IMR-90 (cell line): ENCODE results near the gene KCNQ5. TPM values are rescaled to one million over a fixed set of nuclear protein-coding genes. Genes with fewer than 3 reads are reported as not detected.
A peak's percentile ranks its signal among the peaks of the same experiment; 100 is the strongest.

Source experiments
- ATAC-seq: fragments of 200-7000 bp; cut with Tn5 transposase; 2 replicates; pipeline ENCODE4 v1.9.1; 2020; ENCODE audit warnings: low read depth, mild to moderate bottlenecking, moderate library complexity
- BruUV-seq: library from RNA; stranded (reverse); fragments of 400-500 nt; replicated peaks from 2 replicates; lab custom pipeline; 2021; lab: Mats Ljungman, UMichigan
- CTCF ChIA-PET: fragments of 300-600 bp; formaldehyde crosslinking; extraction: SDS; loops from one replicate; lab custom pipeline; 2021; ENCODE audit warnings: antibody characterized with exemption; lab: Yijun Ruan, JAX
- POLR2A ChIA-PET: fragments of 300-600 bp; sonication (Branson Sonifier 250); formaldehyde crosslinking; loops from one replicate; lab custom pipeline; 2022; ENCODE audit warnings: antibody characterized with exemption; ENCODE audit not compliant: unreplicated experiment; lab: Charles Lee
- DNase-seq: peaks from one replicate; pipeline ENCODE4 v3.0.0; 2013
- H2AFZ ChIP-seq: replicated peaks from 2 replicates; pipeline ENCODE3; 2013; ENCODE audit warnings: low read length, mild to moderate bottlenecking; ENCODE audit not compliant: poor library complexity
- H2AK5ac ChIP-seq: 2 replicates; pipeline ENCODE4 v1.6.1; 2013; ENCODE audit warnings: low read depth, low read length, inconsistent platforms
- H2AK9ac ChIP-seq: replicated peaks from 2 replicates; pipeline ENCODE3; 2013; ENCODE audit warnings: mild to moderate bottlenecking, low read depth, low read length, moderate library complexity; ENCODE audit not compliant: poor library complexity
- H2BK120ac ChIP-seq: 2 replicates; pipeline ENCODE4 v1.6.1; 2013; ENCODE audit warnings: low read depth, low read length, inconsistent platforms
- H2BK15ac ChIP-seq: 3 replicates; pipeline ENCODE4 v1.6.1; 2013; ENCODE audit warnings: low read depth, low read length, inconsistent platforms
- H2BK20ac ChIP-seq: 2 replicates; pipeline ENCODE4 v1.6.1; 2013; ENCODE audit warnings: low read depth, mild to moderate bottlenecking, inconsistent platforms, low read length, moderate library complexity
- H2BK5ac ChIP-seq: 2 replicates; pipeline ENCODE4 v1.6.1; 2013; ENCODE audit warnings: mild to moderate bottlenecking, low read depth, low read length, inconsistent platforms; ENCODE audit not compliant: poor library complexity, severe bottlenecking
- H3K14ac ChIP-seq: replicated peaks from 2 replicates; pipeline ENCODE4 v1.6.1; 2013; ENCODE audit warnings: low read depth, low read length, inconsistent platforms
- H3K18ac ChIP-seq: 2 replicates; pipeline ENCODE4 v1.6.1; 2013; ENCODE audit warnings: low read depth, low read length, control low read depth
- H3K23ac ChIP-seq: 2 replicates; pipeline ENCODE4 v1.6.1; 2013; ENCODE audit warnings: low read depth, low read length, inconsistent platforms
- H3K27ac ChIP-seq: 2 replicates; pipeline ENCODE4 v1.5.1; 2013; ENCODE audit warnings: mild to moderate bottlenecking, control low read depth, low read length; ENCODE audit not compliant: insufficient read depth
- H3K27me3 ChIP-seq: 2 replicates; pipeline ENCODE4 v1.6.1; 2013; ENCODE audit warnings: low read length; ENCODE audit not compliant: control insufficient read depth, insufficient read depth
- H3K36me3 ChIP-seq: 2 replicates; pipeline ENCODE4 v1.6.1; 2013; ENCODE audit warnings: low read length, mixed read lengths; ENCODE audit not compliant: control insufficient read depth, insufficient read depth
- H3K4ac ChIP-seq: 2 replicates; pipeline ENCODE4 v1.6.1; 2013; ENCODE audit warnings: low read depth, low read length, inconsistent platforms
- H3K4me1 ChIP-seq: 2 replicates; pipeline ENCODE4 v1.6.1; 2013; ENCODE audit warnings: low read length, mixed read lengths; ENCODE audit not compliant: control insufficient read depth, insufficient read depth
- H3K4me2 ChIP-seq: 2 replicates; pipeline ENCODE4 v1.6.1; 2013; ENCODE audit warnings: low read depth, mild to moderate bottlenecking, control low read depth, low read length, moderate library complexity
- H3K4me3 ChIP-seq: 2 replicates; pipeline ENCODE4 v1.5.1; 2013; ENCODE audit warnings: low read depth, mild to moderate bottlenecking, control low read depth, low read length, moderate library complexity; ENCODE audit not compliant: insufficient read depth
- H3K56ac ChIP-seq: 2 replicates; pipeline ENCODE4 v1.6.1; 2013; ENCODE audit warnings: low read length, inconsistent platforms; ENCODE audit not compliant: insufficient read depth; ENCODE audit errors: extremely low read depth
- H3K79me1 ChIP-seq, 2 experiments: 2 replicates each; pipeline ENCODE4 v1.6.1; 2013; ENCODE audit warnings: low read length in 2 of 2, inconsistent platforms in 1 of 2, low read depth in 1 of 2
- H3K9ac ChIP-seq: 2 replicates; pipeline ENCODE4 v1.6.1; 2013; ENCODE audit warnings: low read depth, low read length, control low read depth
- H3K9me1 ChIP-seq: 2 replicates; pipeline ENCODE4 v1.6.1; 2013; ENCODE audit warnings: low read length, inconsistent platforms; ENCODE audit not compliant: insufficient read depth
- H3K9me3 ChIP-seq: 2 replicates; pipeline ENCODE4 v1.6.1; 2013; ENCODE audit warnings: low read length; ENCODE audit not compliant: control insufficient read depth, insufficient read depth
- H4K20me1 ChIP-seq: 2 replicates; pipeline ENCODE4 v1.6.1; 2013; ENCODE audit warnings: low read length, inconsistent platforms; ENCODE audit not compliant: insufficient read depth
- H4K5ac ChIP-seq: 2 replicates; pipeline ENCODE4 v1.6.1; 2013; ENCODE audit warnings: mild to moderate bottlenecking, low read depth, low read length, control low read depth
- H4K8ac ChIP-seq, 2 experiments: 2 replicates each; pipeline ENCODE4 v1.6.1; 2013; ENCODE audit warnings: low read depth in 2 of 2, low read length in 2 of 2, control low read depth in 1 of 2, inconsistent platforms in 1 of 2
- H4K91ac ChIP-seq: 2 replicates; pipeline ENCODE4 v1.6.1; 2013; ENCODE audit warnings: low read depth, low read length, inconsistent platforms; ENCODE audit not compliant: insufficient read depth
- CHD1 ChIP-seq: IDR thresholded peaks from 2 replicates; pipeline ENCODE4 v1.6.1; 2012; ENCODE audit warnings: low read depth, low read length, improper control_type of control experiment
- MXI1 ChIP-seq: IDR thresholded peaks from 2 replicates; pipeline ENCODE4 v1.6.1; 2012; ENCODE audit warnings: low read depth, mild to moderate bottlenecking, low read length, moderate library complexity, borderline replicate concordance
- NFE2L2 ChIP-seq: fragments of 150-350 bp; IDR thresholded peaks from 2 replicates; pipeline ENCODE4 v1.6.1; 2016; ENCODE audit warnings: low read depth, mild to moderate bottlenecking, low read length
- POLR2A ChIP-seq: IDR thresholded peaks from 2 replicates; pipeline ENCODE4 v1.6.1; 2012; ENCODE audit warnings: mild to moderate bottlenecking, low read depth, low read length
- RCOR1 ChIP-seq: IDR thresholded peaks from 2 replicates; pipeline ENCODE4 v1.6.1; 2012; ENCODE audit warnings: mild to moderate bottlenecking, low read length, improper control_type of control experiment; ENCODE audit not compliant: insufficient replicate concordance
- RFX5 ChIP-seq: IDR thresholded peaks from 2 replicates; pipeline ENCODE4 v1.8.0; 2012; ENCODE audit warnings: low read depth, mild to moderate bottlenecking, low read length, moderate library complexity
- SMC3 ChIP-seq: fragments of 150-350 bp; IDR thresholded peaks from 2 replicates; pipeline ENCODE4 v1.6.1; 2016; ENCODE audit warnings: low read depth, mild to moderate bottlenecking, antibody characterized with exemption, low read length, moderate library complexity
- WGBS, 2 experiments: methylation state at CpG; one replicate each; pipeline versions ENCODE4 v1.1.5 to v1.1.7; 2013; ENCODE audit warnings: missing lambda C conversion rate in 2 of 2; ENCODE audit not compliant: insufficient read length in 1 of 2; ENCODE audit errors: extremely low coverage in 2 of 2; 5-methylcytosine and 5-hydroxymethylcytosine counted together
- dilution Hi-C: fragments of 300-500 bp; cut with HindIII; formaldehyde crosslinking; loops from one replicate; pipeline ENCODE4 v1.14.3; 2018; ENCODE audit warnings: low sequenced_read_pairs; ENCODE audit not compliant: unreplicated experiment
- in situ Hi-C: fragments of 300-500 bp; cut with MboI; formaldehyde crosslinking; loops from 3 replicates; pipeline ENCODE4 v1.14.3; 2019; ENCODE audit warnings: low sequenced_read_pairs, inconsistent platforms, mixed read lengths
- intact Hi-C: fragments of 100-400 bp; cut with micrococcal nuclease; formaldehyde crosslinking; loops from 2 replicates; pipeline ENCODE4 v1.10.0; 2022
- polyA plus RNA-seq, 3 experiments: library from polyadenylated mRNA; depleted of rRNA; stranded (reverse); fragments of >200 nt; gene quantifications; 2 replicates each; pipeline ENCODE4 v1.2.3, GENCODE V29; 2012; ENCODE audit warnings: low replicate concordance in 1 of 3
- total RNA-seq: library from RNA; depleted of rRNA; stranded (reverse); fragments of >200 nt; gene quantifications from 2 replicates; pipeline ENCODE4 v1.2.3, GENCODE V29; 2012
- TF ChIP-seq, protein P1 (sequence below): conservative IDR thresholded peaks from 2 replicates; pipeline ENCODE4 v1.5.1; 2012; ENCODE audit warnings: mild to moderate bottlenecking, low read depth, low read length, improper control_type of control experiment
- TF ChIP-seq, protein P2 (sequence below): fragments of 150-350 bp; IDR thresholded peaks from 2 replicates; pipeline ENCODE4 v1.6.1; 2017; ENCODE audit warnings: mild to moderate bottlenecking, antibody characterized with exemption, low read length, low read depth

KCNQ5 gene
- total and polyA plus RNA-seq, 2 of the 4 experiments (the other 2 are of a cell fraction) = 0.75 to 1.3 TPM

DNA sequence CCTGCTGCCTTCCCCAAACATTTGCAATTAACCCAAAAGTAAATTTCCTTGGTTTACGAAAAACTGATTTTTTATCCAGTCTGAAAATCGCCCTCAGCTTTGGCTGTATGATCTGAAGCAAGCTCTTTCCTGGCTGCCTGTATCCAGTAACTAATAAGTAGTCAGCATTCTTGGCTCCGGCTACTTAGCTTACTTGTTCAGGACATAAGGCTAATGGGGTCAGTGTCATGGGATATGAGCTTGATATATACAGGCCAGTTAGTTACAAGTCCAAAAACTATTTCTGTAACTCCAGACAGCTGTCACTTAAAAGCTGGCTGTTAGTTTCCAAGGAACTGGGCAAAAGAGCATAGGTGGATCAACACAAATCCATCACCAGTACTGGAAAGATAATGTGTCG, 547.2 kb downstream of the KCNQ5 start:
- Histone ChIP-seq H2BK120ac (no peak overlapping the region), H4K20me1 (no peaks in the 10 kb centered on the region), H3K27ac (no peak overlapping the region), H3K4me2 (no peak overlapping the region), H2BK20ac (no peak overlapping the region), H3K4me1 (no peaks in the 10 kb centered on the region), H3K27me3 (no peaks in the 10 kb centered on the region), H3K4me3 (no peak overlapping the region), H3K79me1 (no peaks in the 10 kb centered on the region), H3K36me3 (no peaks in the 10 kb centered on the region), H4K5ac (no peak overlapping the region), H3K4ac (no peak overlapping the region), H3K9me3 (no peaks in the 10 kb centered on the region), H4K8ac (no peak overlapping the region), H3K18ac (no peak overlapping the region), H2AK5ac (no peak overlapping the region), H2BK15ac (no peak overlapping the region), H3K9ac (no peak overlapping the region), H2AK9ac (no peak overlapping the region), H2BK5ac (no peak overlapping the region), H3K23ac (no peak overlapping the region), H3K14ac (no peak overlapping the region), H3K56ac (no peak overlapping the region), H3K9me1 (no peaks in the 10 kb centered on the region), H4K91ac (no peak overlapping the region), H2AFZ (no peak overlapping the region)
- dilution Hi-C loops (no loop called here), intact Hi-C loops (no loop called here), in situ Hi-C loops (no loop called here)
- TF ChIP-seq SMC3 = no peak
- TF ChIP-seq, protein P1, sequence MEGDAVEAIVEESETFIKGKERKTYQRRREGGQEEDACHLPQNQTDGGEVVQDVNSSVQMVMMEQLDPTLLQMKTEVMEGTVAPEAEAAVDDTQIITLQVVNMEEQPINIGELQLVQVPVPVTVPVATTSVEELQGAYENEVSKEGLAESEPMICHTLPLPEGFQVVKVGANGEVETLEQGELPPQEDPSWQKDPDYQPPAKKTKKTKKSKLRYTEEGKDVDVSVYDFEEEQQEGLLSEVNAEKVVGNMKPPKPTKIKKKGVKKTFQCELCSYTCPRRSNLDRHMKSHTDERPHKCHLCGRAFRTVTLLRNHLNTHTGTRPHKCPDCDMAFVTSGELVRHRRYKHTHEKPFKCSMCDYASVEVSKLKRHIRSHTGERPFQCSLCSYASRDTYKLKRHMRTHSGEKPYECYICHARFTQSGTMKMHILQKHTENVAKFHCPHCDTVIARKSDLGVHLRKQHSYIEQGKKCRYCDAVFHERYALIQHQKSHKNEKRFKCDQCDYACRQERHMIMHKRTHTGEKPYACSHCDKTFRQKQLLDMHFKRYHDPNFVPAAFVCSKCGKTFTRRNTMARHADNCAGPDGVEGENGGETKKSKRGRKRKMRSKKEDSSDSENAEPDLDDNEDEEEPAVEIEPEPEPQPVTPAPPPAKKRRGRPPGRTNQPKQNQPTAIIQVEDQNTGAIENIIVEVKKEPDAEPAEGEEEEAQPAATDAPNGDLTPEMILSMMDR = no peak
- TF ChIP-seq, protein P2, sequence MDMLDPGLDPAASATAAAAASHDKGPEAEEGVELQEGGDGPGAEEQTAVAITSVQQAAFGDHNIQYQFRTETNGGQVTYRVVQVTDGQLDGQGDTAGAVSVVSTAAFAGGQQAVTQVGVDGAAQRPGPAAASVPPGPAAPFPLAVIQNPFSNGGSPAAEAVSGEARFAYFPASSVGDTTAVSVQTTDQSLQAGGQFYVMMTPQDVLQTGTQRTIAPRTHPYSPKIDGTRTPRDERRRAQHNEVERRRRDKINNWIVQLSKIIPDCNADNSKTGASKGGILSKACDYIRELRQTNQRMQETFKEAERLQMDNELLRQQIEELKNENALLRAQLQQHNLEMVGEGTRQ = no peak
- TF ChIP-seq NFE2L2 = no peak
- no peak for TF ChIP-seq POLR2A
- no peak for TF ChIP-seq RFX5
- no peak for TF ChIP-seq MXI1
- TF ChIP-seq RCOR1 = no peak
- TF ChIP-seq CHD1 = no peak
- ChIA-PET POLR2A (no interaction called here), CTCF (interaction anchor here (0.6 to 1.5 kb wide), 2 partner anchors 13 to 1619 kb away, joined by 4 read pairs; no protein-coding TSS in a partner anchor)
- BruUV-seq = no TSS peak
- 36% methylated on average over 2 of the region's 4 CpGs; no CpG with 5 or more reads in 1 of the 2 experiments for WGBS, 2 experiments
- DNase-seq = peak; percentile 9
- no peak for ATAC-seq
